Measurements from ENCODE around the gene PGAP2. TPM values are rescaled to one million over a fixed set of nuclear protein-coding genes. Genes with fewer than 3 reads are reported as not detected.

The PGAP2 gene
- total and polyA plus RNA-seq, 2 of the 4 experiments (the other 2 are of a cell fraction), result 10.6 to 31.3 TPM

DNA sequence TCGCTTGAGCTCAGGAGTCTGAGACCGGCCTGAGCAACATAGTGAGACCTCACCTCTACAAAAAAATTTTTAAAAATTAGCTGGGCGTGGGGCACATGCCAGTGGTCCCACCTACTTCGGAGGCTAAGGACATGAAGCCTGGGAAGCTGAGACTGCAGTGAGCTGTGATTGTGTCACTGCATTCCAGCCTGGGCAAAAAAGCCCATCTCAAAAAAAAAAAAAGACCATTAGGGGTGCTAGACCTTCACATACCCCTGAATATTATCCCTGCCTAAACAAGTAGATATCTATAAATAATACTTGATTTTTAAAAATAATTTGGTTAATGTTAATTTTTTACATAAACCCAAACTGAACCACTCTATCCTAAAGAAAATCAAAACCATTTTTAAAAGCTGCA lies 35.2 kb upstream of the PGAP2 start:
- TF ChIP-seq NFE2L2 (IDR thresholded peaks at IDR 0.05; ENCODE audit: low read depth, low read length), result no peak
- TF ChIP-seq CEBPB (IDR thresholded peaks at IDR 0.05; ENCODE audit: low read depth, low read length), result no peak
- TF ChIP-seq MXI1 (IDR thresholded peaks at IDR 0.05; ENCODE audit: borderline replicate concordance, low read depth, low read length), result no peak
- TF ChIP-seq, protein P1, sequence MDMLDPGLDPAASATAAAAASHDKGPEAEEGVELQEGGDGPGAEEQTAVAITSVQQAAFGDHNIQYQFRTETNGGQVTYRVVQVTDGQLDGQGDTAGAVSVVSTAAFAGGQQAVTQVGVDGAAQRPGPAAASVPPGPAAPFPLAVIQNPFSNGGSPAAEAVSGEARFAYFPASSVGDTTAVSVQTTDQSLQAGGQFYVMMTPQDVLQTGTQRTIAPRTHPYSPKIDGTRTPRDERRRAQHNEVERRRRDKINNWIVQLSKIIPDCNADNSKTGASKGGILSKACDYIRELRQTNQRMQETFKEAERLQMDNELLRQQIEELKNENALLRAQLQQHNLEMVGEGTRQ (IDR thresholded peaks at IDR 0.05; ENCODE audit: low read depth, low read length), result no peak
- no peak for TF ChIP-seq RCOR1 (IDR thresholded peaks at IDR 0.05; ENCODE audit: insufficient replicate concordance, low read length)
- no peak for TF ChIP-seq CHD1 (IDR thresholded peaks at IDR 0.05; ENCODE audit: low read depth, low read length)
- TF ChIP-seq, protein P2, sequence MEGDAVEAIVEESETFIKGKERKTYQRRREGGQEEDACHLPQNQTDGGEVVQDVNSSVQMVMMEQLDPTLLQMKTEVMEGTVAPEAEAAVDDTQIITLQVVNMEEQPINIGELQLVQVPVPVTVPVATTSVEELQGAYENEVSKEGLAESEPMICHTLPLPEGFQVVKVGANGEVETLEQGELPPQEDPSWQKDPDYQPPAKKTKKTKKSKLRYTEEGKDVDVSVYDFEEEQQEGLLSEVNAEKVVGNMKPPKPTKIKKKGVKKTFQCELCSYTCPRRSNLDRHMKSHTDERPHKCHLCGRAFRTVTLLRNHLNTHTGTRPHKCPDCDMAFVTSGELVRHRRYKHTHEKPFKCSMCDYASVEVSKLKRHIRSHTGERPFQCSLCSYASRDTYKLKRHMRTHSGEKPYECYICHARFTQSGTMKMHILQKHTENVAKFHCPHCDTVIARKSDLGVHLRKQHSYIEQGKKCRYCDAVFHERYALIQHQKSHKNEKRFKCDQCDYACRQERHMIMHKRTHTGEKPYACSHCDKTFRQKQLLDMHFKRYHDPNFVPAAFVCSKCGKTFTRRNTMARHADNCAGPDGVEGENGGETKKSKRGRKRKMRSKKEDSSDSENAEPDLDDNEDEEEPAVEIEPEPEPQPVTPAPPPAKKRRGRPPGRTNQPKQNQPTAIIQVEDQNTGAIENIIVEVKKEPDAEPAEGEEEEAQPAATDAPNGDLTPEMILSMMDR (conservative IDR thresholded peaks at IDR 0.05; ENCODE audit: low read depth, low read length), result no peak
- no peak for TF ChIP-seq MAFK (IDR thresholded peaks at IDR 0.05; ENCODE audit: low read depth, low read length)
- TF ChIP-seq FOS (IDR thresholded peaks at IDR 0.05; ENCODE audit: low read depth, low read length), result no peak
- no peak for TF ChIP-seq MAZ (IDR thresholded peaks at IDR 0.05; ENCODE audit: borderline replicate concordance, low read depth, low read length)
- no peak for TF ChIP-seq RAD21 (IDR thresholded peaks at IDR 0.05; ENCODE audit: low read length)
- TF ChIP-seq BHLHE40 (IDR thresholded peaks at IDR 0.05; ENCODE audit: low read depth, low read length), result no peak
- no peak for TF ChIP-seq POLR2A (IDR thresholded peaks at IDR 0.05; ENCODE audit: low read depth, low read length)
- TF ChIP-seq, protein P3, sequence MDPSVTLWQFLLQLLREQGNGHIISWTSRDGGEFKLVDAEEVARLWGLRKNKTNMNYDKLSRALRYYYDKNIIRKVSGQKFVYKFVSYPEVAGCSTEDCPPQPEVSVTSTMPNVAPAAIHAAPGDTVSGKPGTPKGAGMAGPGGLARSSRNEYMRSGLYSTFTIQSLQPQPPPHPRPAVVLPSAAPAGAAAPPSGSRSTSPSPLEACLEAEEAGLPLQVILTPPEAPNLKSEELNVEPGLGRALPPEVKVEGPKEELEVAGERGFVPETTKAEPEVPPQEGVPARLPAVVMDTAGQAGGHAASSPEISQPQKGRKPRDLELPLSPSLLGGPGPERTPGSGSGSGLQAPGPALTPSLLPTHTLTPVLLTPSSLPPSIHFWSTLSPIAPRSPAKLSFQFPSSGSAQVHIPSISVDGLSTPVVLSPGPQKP (IDR thresholded peaks at IDR 0.05; ENCODE audit: borderline replicate concordance, low read depth, low read length), result no peak
- no peak for TF ChIP-seq SMC3 (IDR thresholded peaks at IDR 0.05; ENCODE audit: low read depth, low read length)
- TF ChIP-seq RFX5 (IDR thresholded peaks at IDR 0.05; ENCODE audit: low read depth, low read length), result no peak
- H3K9me1 ChIP-seq (ENCODE audit: insufficient read depth, low read length), result no peaks in the 10 kb centered on the region
- no peak overlapping the region for H2BK5ac ChIP-seq (ENCODE audit: low read depth, low read length, poor library complexity, severe bottlenecking)
- no peak for DNase-seq
- H3K18ac ChIP-seq (ENCODE audit: low read depth, low read length), result no peak overlapping the region
- H3K4me3 ChIP-seq (ENCODE audit: insufficient read depth, low read depth, low read length), result no peak overlapping the region
- H2BK20ac ChIP-seq (ENCODE audit: low read depth, low read length), result no peak overlapping the region
- no peak overlapping the region for H4K91ac ChIP-seq (ENCODE audit: insufficient read depth, low read depth, low read length)
- no peak overlapping the region for H3K9ac ChIP-seq (ENCODE audit: low read depth, low read length)
- no peaks in the 10 kb centered on the region for H3K4me1 ChIP-seq (ENCODE audit: control insufficient read depth, insufficient read depth, low read length)
- BruUV-seq (replicated peaks), result no TSS peak
- H3K9me3 ChIP-seq (ENCODE audit: control insufficient read depth, insufficient read depth, low read length), result no peaks in the 10 kb centered on the region
- no peak overlapping the region for H4K5ac ChIP-seq (ENCODE audit: low read depth, low read length)
- no peak overlapping the region for H2AK9ac ChIP-seq (replicated peaks; ENCODE audit: low read depth, low read length, poor library complexity)
- H3K4ac ChIP-seq (ENCODE audit: low read depth, low read length), result no peak overlapping the region
- no peak overlapping the region for H4K8ac ChIP-seq (ENCODE audit: low read depth in 2 of 2, low read length in 2 of 2)
- ChIA-PET CTCF (interaction anchor here (0.6 to 1.5 kb wide), 3 partner anchors 10 to 87 kb away, joined by 3 to 4 read pairs (median 4); no protein-coding TSS in a partner anchor), POLR2A (ENCODE audit: unreplicated experiment) (no interaction called here)
- no peak overlapping the region for H3K56ac ChIP-seq (ENCODE audit: extremely low read depth, insufficient read depth, low read length)
- H2AK5ac ChIP-seq (ENCODE audit: low read depth, low read length), result no peak overlapping the region
- in situ Hi-C loops (cut with MboI; ENCODE audit: low sequenced_read_pairs) (no loop called here), intact Hi-C loops (cut with micrococcal nuclease) (loop anchor here (5.0 kb wide), 1 partner anchor 41 kb away; no protein-coding TSS in a partner anchor), dilution Hi-C loops (cut with HindIII; ENCODE audit: low sequenced_read_pairs, unreplicated experiment) (no loop called here)
- H3K14ac ChIP-seq (replicated peaks; ENCODE audit: low read depth, low read length), result no peak overlapping the region
- H4K20me1 ChIP-seq (ENCODE audit: insufficient read depth, low read length), result no peaks in the 10 kb centered on the region
- H3K27me3 ChIP-seq (ENCODE audit: control insufficient read depth, insufficient read depth, low read length), result no peaks in the 10 kb centered on the region
- 92% methylated on average over 2 of the region's 4 CpGs; no CpG with 5 or more reads in 1 of the 2 experiments for WGBS, 2 experiments (ENCODE audit: extremely low coverage in 2 of 2, insufficient read length in 1 of 2)
- no peak overlapping the region for H3K23ac ChIP-seq (ENCODE audit: low read depth, low read length)
- ATAC-seq (ENCODE audit: low read depth), result no peak
- no peak overlapping the region for H2AFZ ChIP-seq (replicated peaks; ENCODE audit: low read length, poor library complexity)
- H2BK120ac ChIP-seq (ENCODE audit: low read depth, low read length), result no peak overlapping the region
- no peak overlapping the region for H3K27ac ChIP-seq (ENCODE audit: insufficient read depth, low read length)
- H3K36me3 ChIP-seq (ENCODE audit: control insufficient read depth, insufficient read depth, low read length), result peaks cover 62% of the 10 kb centered on the region
- peaks cover 14 to 18% of the 10 kb centered on the region in 2 experiments for H3K79me1 ChIP-seq (ENCODE audit: low read depth in 1 of 2, low read length in 2 of 2)
- no peak overlapping the region for H2BK15ac ChIP-seq (ENCODE audit: low read depth, low read length)
- no peak overlapping the region for H3K4me2 ChIP-seq (ENCODE audit: low read depth, low read length)
